ENCODE measurements around the gene MRPS18A. TPM values are rescaled to one million over a fixed set of nuclear protein-coding genes. Genes with fewer than 3 reads are reported as not detected.

MRPS18A gene
- total and polyA plus RNA-seq, 9 of the 15 experiments (the other 6 are each of a cell fraction or from before 2014, with no cell fraction given), result 87.5 to 243 (median 125) TPM

DNA sequence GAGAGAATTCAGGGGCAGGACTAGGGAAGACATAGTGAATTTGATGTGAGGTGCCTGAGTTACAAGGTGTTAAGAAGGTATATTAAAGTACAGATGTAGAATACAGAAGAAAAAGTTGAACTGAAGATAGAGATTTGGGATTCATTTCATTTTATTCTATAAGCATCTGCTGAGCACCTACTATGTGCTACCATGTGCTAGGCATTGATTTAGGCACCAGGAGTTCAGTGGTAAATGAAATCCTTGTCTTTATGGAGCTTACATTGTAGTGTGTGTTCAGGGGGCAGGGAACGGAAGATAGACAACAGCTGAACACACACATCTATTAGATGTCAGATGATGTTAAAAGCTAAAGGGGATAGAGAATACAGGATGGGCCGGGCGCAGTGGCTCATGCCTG, 40.0 kb downstream of the MRPS18A start:
- no TSS peak for BruUV-seq (replicated peaks)
- WGBS (ENCODE audit: insufficient coverage, low coverage, missing lambda C conversion rate), result 80% methylated on average over 3 of the region's 3 CpGs
- FAIRE-seq, result no peak
- Histone ChIP-seq H3K36me3 (ENCODE audit: control insufficient read depth, insufficient read depth, low read length) (peaks cover 3% of the 10 kb centered on the region; the same call in 1 of the 3 replicates), H3K79me2 (ENCODE audit: control insufficient read depth, insufficient read depth, low read length) (peaks cover 1% of the 10 kb centered on the region; the same call in 2 of the 3 replicates), H3K9me3 (replicated peaks; ENCODE audit: control insufficient read depth, insufficient read depth, low read depth, low read length) (no peaks in the 10 kb centered on the region), H3K27me3 (ENCODE audit: control insufficient read depth in 2 of 2, insufficient read depth in 2 of 2, low read length in 2 of 2) (no peaks in the 10 kb centered on the region), H3K4me2 (ENCODE audit: insufficient read depth, low read length) (no peak overlapping the region), H3K9ac (ENCODE audit: insufficient read depth in 1 of 2, low read depth in 2 of 2, low read length in 2 of 2) (no peak overlapping the region), H4K20me1 (replicated peaks; ENCODE audit: control insufficient read depth, insufficient read depth, low read length) (no peaks in the 10 kb centered on the region), H3K4me3 (no peak overlapping the region), H3K4me1 (replicated peaks in 1 of 2; ENCODE audit: control insufficient read depth in 2 of 2, insufficient read depth in 2 of 2, low read length in 2 of 2) (peaks cover 1 to 11% of the 10 kb centered on the region in 2 experiments; a peak in 3 of 5 replicates), H3K9me1 (ENCODE audit: control insufficient read depth, insufficient read depth, low read length) (no peaks in the 10 kb centered on the region), H2AFZ (ENCODE audit: low read depth, low read length) (no peak overlapping the region), H3K27ac (ENCODE audit: extremely low read depth, low read depth, low read length) (no peak overlapping the region)
- POLR2A ChIA-PET, result interaction anchor here (0.7 to 10.9 kb wide), 9 partner anchors 7 to 376 kb away, joined by 3 to 206 read pairs (median 4); partner anchors contain the start of genes GTPBP2 and MAD2L1BP
- intact Hi-C loops (cut with micrococcal nuclease), result no loop called here
- TF ChIP-seq ZKSCAN1 (IDR thresholded peaks at IDR 0.05; ENCODE audit: low read depth, low read length), result peak; percentile 89
- TF ChIP-seq, protein P1, sequence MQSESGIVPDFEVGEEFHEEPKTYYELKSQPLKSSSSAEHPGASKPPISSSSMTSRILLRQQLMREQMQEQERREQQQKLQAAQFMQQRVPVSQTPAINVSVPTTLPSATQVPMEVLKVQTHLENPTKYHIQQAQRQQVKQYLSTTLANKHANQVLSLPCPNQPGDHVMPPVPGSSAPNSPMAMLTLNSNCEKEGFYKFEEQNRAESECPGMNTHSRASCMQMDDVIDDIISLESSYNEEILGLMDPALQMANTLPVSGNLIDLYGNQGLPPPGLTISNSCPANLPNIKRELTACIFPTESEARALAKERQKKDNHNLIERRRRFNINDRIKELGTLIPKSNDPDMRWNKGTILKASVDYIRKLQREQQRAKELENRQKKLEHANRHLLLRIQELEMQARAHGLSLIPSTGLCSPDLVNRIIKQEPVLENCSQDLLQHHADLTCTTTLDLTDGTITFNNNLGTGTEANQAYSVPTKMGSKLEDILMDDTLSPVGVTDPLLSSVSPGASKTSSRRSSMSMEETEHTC (IDR thresholded peaks at IDR 0.05), result no peak
- CTCF ChIA-PET (ENCODE audit: low intra/inter-chr PET ratio), result no interaction called here
- in situ Hi-C loops (cut with MboI), result no loop called here
- ATAC-seq, result no peak
- DNase-seq (ENCODE audit: extremely low read depth in 1 of 4, low spot score in 3 of 4), result no peak

DNA sequence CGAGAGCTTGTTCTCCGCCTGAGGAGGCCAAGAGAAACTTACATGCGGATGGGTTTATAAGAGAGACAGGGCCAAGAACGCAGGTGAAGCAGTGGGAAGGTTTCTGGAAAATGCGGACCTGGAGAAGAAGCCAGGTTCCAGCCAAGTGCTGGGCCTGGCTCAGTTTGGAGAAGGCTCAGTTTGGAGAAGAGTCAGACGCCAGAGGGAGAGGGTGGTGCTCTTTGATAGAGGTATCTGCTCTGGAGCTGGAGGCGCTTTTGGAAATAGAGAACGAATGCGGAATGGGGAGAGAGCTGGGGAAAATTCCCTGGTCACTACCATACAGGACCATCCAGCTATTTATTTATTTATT, 42.0 kb downstream of the MRPS18A start:
- intact Hi-C loops (cut with micrococcal nuclease) (no loop called here), in situ Hi-C loops (cut with MboI) (no loop called here)
- POLR2A ChIA-PET, result interaction anchor here (1.2 to 10.9 kb wide), 3 partner anchors 14 to 26 kb away, joined by 3 to 206 read pairs (median 23); partner anchors contain the start of genes GTPBP2 and MAD2L1BP
- ATAC-seq (no peak), DNase-seq (ENCODE audit: extremely low read depth in 1 of 4, low spot score in 3 of 4) (no peak), FAIRE-seq (no peak)
- H3K4me3 ChIP-seq, result no peak overlapping the region
- peaks cover 17% of the 10 kb centered on the region for H3K79me2 ChIP-seq (ENCODE audit: control insufficient read depth, insufficient read depth, low read length)
- no peak overlapping the region for H2AFZ ChIP-seq (ENCODE audit: low read depth, low read length)
- H4K20me1 ChIP-seq (replicated peaks; ENCODE audit: control insufficient read depth, insufficient read depth, low read length), result peaks cover 5% of the 10 kb centered on the region; the same call in 1 of the 2 replicates
- CTCF ChIA-PET (ENCODE audit: low intra/inter-chr PET ratio), result no interaction called here
- peaks cover 22% of the 10 kb centered on the region for H3K36me3 ChIP-seq (ENCODE audit: control insufficient read depth, insufficient read depth, low read length)
- BruUV-seq (replicated peaks), result no TSS peak
- H3K4me2 ChIP-seq (ENCODE audit: insufficient read depth, low read length), result no peak overlapping the region
- H3K27me3 ChIP-seq (ENCODE audit: control insufficient read depth in 2 of 2, insufficient read depth in 2 of 2, low read length in 2 of 2), result no peaks in the 10 kb centered on the region
- H3K27ac ChIP-seq (ENCODE audit: extremely low read depth, low read depth, low read length), result no peak overlapping the region
- no peaks in the 10 kb centered on the region for H3K9me3 ChIP-seq (replicated peaks; ENCODE audit: control insufficient read depth, insufficient read depth, low read depth, low read length)
- WGBS (ENCODE audit: insufficient coverage, low coverage, missing lambda C conversion rate), result 88% methylated on average over 8 of the region's 9 CpGs
- H3K9me1 ChIP-seq (ENCODE audit: control insufficient read depth, insufficient read depth, low read length), result no peaks in the 10 kb centered on the region
- H3K9ac ChIP-seq (ENCODE audit: insufficient read depth in 1 of 2, low read depth in 2 of 2, low read length in 2 of 2), result no peak overlapping the region
- peaks cover 11 to 12% of the 10 kb centered on the region in 2 experiments; a peak in 4 of 5 replicates for H3K4me1 ChIP-seq (replicated peaks in 1 of 2; ENCODE audit: control insufficient read depth in 2 of 2, insufficient read depth in 2 of 2, low read length in 2 of 2)
- TF ChIP-seq ZFP36 (IDR thresholded peaks at IDR 0.05; ENCODE audit: low read depth, low read length, partially characterized antibody), result no peak
- TF ChIP-seq TAF7 (tag; IDR thresholded peaks at IDR 0.05), result no peak
- TF ChIP-seq ZBTB7A (IDR thresholded peaks at IDR 0.05; ENCODE audit: borderline replicate concordance, control insufficient read depth, low read depth, low read length), result no peak
- no peak for TF ChIP-seq SRF (CRISPR knock-in tag; IDR thresholded peaks at IDR 0.05)
- no peak for TF ChIP-seq ZNF224 (CRISPR knock-in tag; IDR thresholded peaks at IDR 0.05)
- no peak for TF ChIP-seq ZFX (CRISPR knock-in tag; IDR thresholded peaks at IDR 0.05)
- TF ChIP-seq JUND (IDR thresholded peaks at IDR 0.05; ENCODE audit: borderline replicate concordance, low read depth, low read length), result no peak
- no peak for TF ChIP-seq JUND (tag; IDR thresholded peaks at IDR 0.05; ENCODE audit: borderline replicate concordance, low read depth, low read length)
- TF ChIP-seq RBM34 (IDR thresholded peaks at IDR 0.05; ENCODE audit: borderline replicate concordance, insufficient read depth, low read length), result no peak
- TF ChIP-seq ZNF561 (CRISPR knock-in tag; conservative IDR thresholded peaks at IDR 0.05), result no peak
